RWPE2 (cell line): ENCODE measurements around the gene SLC46A1.
"Not testable (repeated sequence)": the region's sequence is repeated elsewhere in the genome, so short reads cannot be mapped to it uniquely, and the experiment has no call there.

Experiments
- ATAC-seq: fragments of 200-7000 bp; cut with Tn5 transposase; 3 replicates; pipeline ENCODE4 v1.9.1; 2021; ENCODE audit warnings: low read depth
- DNase-seq: peaks from one replicate; pipeline ENCODE4 v3.0.0-alpha.2; 2020; ENCODE audit warnings: low spot score
- H3K27ac ChIP-seq: fragments of 450-650 bp; 2 replicates; pipeline ENCODE4 v1.5.1; 2017; ENCODE audit warnings: mild to moderate bottlenecking; ENCODE audit not compliant: poor library complexity, severe bottlenecking
- H3K27me3 ChIP-seq: fragments of 250-450 bp; sonication (Bioruptor Pico); 2 replicates; pipeline ENCODE4 v1.5.1; 2021; ENCODE audit warnings: mild to moderate bottlenecking, moderate library complexity; ENCODE audit not compliant: insufficient read depth, poor library complexity, severe bottlenecking
- H3K36me3 ChIP-seq: fragments of 250-450 bp; sonication (Bioruptor Pico); 2 replicates; pipeline ENCODE4 v1.5.1; 2020; ENCODE audit warnings: low read depth, mild to moderate bottlenecking, moderate library complexity
- H3K4me1 ChIP-seq: fragments of 250-450 bp; sonication (Bioruptor Pico); 2 replicates; pipeline ENCODE4 v1.5.1; 2021; ENCODE audit warnings: mild to moderate bottlenecking, moderate library complexity; ENCODE audit not compliant: insufficient read depth, poor library complexity, severe bottlenecking
- H3K4me3 ChIP-seq: fragments of 250-450 bp; sonication (Bioruptor Pico); 2 replicates; pipeline ENCODE4 v1.5.1; 2021; ENCODE audit warnings: mild to moderate bottlenecking, moderate library complexity; ENCODE audit not compliant: severe bottlenecking
- H3K9me3 ChIP-seq: fragments of 250-450 bp; sonication (Bioruptor Pico); 2 replicates; pipeline ENCODE4 v1.5.1; 2021; ENCODE audit warnings: mild to moderate bottlenecking, moderate library complexity; ENCODE audit not compliant: severe bottlenecking
- CTCF ChIP-seq: fragments of 450-650 bp; IDR thresholded peaks from one replicate; pipeline ENCODE4 v1.5.1; 2017; ENCODE audit warnings: mild to moderate bottlenecking, moderate library complexity; ENCODE audit not compliant: poor library complexity, severe bottlenecking

Gene SLC46A1

GRCh38 chr17:28443901-28444638 lies 38.1 kb upstream of the SLC46A1 start:
- TF ChIP-seq CTCF: no peak
- H3K36me3 ChIP-seq: no peaks in the 10 kb centered on the region
- H3K4me1 ChIP-seq: no peaks in the 10 kb centered on the region
- H3K27ac ChIP-seq: no peak overlapping the region
- DNase-seq (no peak), ATAC-seq (no peak)
- H3K4me3 ChIP-seq: no peak overlapping the region
- no peaks in the 10 kb centered on the region for H3K9me3 ChIP-seq
- no peaks in the 10 kb centered on the region for H3K27me3 ChIP-seq

- H3K27me3 ChIP-seq, ATAC-seq, H3K9me3 ChIP-seq, H3K4me3 ChIP-seq, DNase-seq, H3K36me3 ChIP-seq, H3K27ac ChIP-seq, H3K4me1 ChIP-seq: not testable (repeated sequence)
Observed at GRCh38 chr17:28434326-28434725, 28.3 kb upstream of the SLC46A1 start.

DNA sequence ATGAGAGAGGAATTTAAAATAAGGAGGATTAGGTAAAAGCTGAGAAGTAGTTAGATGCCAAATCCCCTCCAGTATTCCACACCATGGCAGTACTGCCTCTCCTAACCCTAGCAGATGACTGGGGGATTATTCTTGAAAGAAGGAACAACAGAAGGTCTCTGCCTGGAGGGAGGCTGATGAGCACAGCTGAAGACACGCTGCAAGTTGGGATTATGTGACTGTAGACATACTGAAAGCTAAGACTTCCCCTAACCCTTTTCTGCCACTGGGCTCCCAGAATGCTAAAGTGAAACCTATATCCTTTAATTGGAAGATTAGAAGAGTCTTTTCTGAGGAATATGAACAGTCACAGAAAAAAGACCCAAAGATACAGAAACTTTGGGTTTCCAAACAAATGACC lies 27.7 kb upstream of the SLC46A1 start:
- H3K4me1 ChIP-seq: peaks cover 3% of the 10 kb centered on the region
- ATAC-seq: no peak
- no peaks in the 10 kb centered on the region for H3K9me3 ChIP-seq
- DNase-seq: no peak
- no peaks in the 10 kb centered on the region for H3K36me3 ChIP-seq
- H3K27ac ChIP-seq: no peak overlapping the region
- no peaks in the 10 kb centered on the region for H3K27me3 ChIP-seq
- TF ChIP-seq CTCF: no peak
- no peak overlapping the region for H3K4me3 ChIP-seq

DNA sequence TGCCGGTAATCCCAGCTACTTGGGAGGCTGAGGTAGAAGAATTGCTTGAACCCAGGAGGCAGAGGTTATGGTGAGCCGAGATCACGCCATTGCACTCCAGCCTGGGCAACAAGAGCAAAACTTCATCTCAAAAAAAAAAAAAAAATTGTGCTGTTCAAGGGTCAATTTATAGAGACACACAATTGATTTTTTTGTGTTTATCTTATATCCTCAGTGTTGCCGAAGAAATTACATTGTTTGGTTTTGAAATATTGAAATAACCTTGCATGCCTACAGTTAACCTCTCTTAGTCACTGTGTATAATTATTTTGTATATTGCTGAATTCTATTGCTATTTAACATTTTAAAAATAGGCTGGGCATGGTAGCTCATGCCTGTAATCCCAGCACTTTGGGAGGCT lies 22.0 kb upstream of the SLC46A1 start:
- not testable (repeated sequence) for DNase-seq, H3K4me3 ChIP-seq, H3K27ac ChIP-seq, H3K36me3 ChIP-seq, ATAC-seq, H3K9me3 ChIP-seq, H3K4me1 ChIP-seq, H3K27me3 ChIP-seq

- Histone ChIP-seq H3K36me3 (no peaks in the 10 kb centered on the region), H3K4me1 (no peaks in the 10 kb centered on the region), H3K9me3 (no peaks in the 10 kb centered on the region), H3K4me3 (no peak overlapping the region), H3K27ac (no peak overlapping the region), H3K27me3 (no peaks in the 10 kb centered on the region)
- ATAC-seq: no peak
- no peak for TF ChIP-seq CTCF
- DNase-seq: no peak
Observed at GRCh38 chr17:28427371-28427770, 21.4 kb upstream of the SLC46A1 start.

DNA sequence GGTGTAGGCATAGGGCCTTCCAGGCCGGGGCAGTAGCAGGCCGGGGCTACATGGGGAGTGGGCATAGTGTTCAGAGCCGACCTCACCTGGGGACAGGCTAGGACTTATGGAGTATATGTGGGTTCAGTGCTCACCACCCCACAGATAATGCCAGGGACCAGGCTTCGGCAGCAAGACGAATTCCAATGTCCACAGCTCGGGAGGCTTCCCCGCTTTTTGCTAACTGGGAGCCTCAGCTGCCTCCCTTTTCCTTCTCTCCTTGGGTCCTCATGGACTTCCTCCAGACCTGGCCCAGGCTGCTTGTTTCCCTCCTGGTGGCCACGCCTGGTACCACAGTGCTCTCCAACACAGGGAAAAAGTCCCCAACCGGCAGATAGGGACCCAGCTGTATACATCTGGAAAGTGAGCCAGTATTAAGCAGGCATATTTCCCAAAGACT lies 20.1 kb upstream of the SLC46A1 start:
- DNase-seq (no peak), ATAC-seq (peak; percentile 66)
- no peaks in the 10 kb centered on the region for H3K9me3 ChIP-seq

More for the DNA sequence above, 20.1 kb upstream of the SLC46A1 start:
- no peaks in the 10 kb centered on the region for H3K27me3 ChIP-seq
- no peaks in the 10 kb centered on the region for H3K36me3 ChIP-seq
- no peak for TF ChIP-seq CTCF
- no peaks in the 10 kb centered on the region for H3K4me1 ChIP-seq
- no peak overlapping the region for H3K4me3 ChIP-seq
- H3K27ac ChIP-seq: no peak overlapping the region
